Measurements from ENCODE around the gene PDE6C. TPM values are rescaled to one million over a fixed set of nuclear protein-coding genes. Genes with fewer than 3 reads are reported as not detected.

The PDE6C gene
- total RNA-seq, 1 donor from 2014 or later, result not detected

DNA sequence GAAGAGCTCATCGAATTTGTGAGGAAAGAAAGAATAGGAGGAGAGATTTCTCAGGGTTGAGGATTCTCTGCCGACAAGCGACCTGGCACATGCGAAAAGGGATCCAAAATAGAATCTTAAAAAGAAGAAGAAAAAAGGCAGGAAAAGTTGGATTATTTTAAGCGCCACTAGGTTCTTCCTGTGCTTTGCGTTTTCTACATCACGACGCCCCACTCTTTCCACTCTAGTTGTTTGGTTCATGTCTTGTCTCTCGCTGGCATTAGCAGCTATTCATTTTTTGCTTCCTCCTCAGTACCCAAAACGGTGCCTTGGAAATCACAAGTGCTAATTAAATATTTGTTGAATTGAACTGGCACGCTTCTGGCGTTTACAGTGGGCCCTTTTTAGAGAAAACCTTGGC, 90.7 kb downstream of the PDE6C start:
- DNase-seq, result no peak

DNA sequence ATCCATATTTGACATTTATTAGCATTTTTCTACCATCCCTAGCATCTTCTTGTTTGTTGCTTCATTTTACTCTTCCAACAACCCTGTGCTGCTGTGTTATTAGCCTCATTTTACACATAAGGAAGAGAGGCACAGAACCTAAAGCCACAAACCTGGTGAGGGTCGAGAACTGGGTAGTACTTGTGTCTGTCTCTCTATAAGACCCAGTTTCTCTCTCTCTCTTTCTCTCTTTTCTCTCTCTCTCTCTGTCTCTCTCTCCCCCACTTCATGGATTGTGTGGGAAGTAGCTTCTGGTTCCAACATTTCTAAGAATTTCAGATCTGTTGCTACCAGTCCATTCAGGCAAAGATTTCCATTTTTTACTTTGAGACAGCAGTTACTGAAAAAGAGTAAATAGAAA, 91.5 kb downstream of the PDE6C start:
- no peak for DNase-seq

DNA sequence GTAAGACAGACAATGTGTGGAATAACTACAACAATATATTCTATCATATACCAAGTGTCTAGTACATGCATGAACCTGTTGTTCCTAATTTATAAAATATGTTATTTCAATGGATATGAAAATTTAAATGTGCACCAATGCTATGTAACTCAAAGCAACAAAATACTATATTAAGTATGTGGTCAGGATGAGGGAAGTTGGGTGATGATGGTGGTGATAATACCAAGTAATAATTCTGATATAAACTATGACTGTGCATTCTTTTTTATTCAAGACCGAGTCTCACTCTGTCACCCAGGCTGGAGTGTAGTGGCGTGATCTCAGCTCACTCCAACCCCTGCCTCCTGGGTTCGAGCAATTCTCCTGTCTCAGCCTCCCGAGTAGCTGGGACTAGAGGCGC, 92.1 kb downstream of the PDE6C start:
- no peak for DNase-seq

DNA sequence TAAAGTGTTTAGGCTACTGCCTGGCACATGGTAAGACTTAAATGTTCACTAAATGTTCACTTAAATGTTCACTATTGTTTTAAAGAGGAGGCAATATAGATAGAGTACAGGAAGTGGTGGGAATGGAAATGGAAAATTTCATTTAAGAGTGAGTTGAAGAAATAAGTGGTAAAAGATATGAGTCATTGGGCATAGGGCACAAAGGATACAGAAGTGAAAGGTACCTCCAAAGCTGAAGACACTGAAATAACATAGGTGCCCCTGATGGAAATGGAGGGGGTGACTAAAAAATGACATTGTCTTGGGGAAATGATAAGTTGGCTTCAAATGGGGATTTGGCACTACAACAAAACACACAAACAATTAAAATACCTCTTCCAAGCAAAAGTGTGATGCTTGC, 95.3 kb downstream of the PDE6C start:
- DNase-seq, result no peak

DNA sequence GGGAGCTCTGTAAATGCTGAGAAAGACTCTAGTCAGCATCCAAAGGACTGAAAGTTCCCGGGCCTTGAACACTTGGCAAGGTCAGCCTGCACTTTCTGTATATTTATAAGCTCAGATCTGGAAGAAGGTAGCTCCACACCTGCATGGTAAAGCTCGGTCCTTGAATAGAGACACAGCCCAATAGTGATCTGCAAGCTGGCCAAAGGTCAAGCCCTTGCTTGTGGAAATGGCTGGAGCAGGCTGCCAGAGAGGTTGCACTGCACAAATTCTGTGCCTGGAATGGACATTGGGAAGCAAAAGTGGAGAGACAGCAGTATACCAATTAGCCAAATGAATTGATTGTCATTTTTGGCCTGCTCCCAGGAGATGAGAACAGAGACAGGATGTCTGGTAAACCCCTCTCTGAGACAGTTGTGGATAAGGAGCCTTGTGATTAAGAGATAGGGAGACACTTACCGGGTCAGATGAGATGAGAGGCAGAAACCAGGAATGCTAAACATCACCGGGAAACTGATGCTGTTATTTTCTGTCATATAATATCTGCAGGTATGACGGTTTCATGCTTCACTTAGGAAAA, 98.1 kb downstream of the PDE6C start:
- no peak for DNase-seq

DNA sequence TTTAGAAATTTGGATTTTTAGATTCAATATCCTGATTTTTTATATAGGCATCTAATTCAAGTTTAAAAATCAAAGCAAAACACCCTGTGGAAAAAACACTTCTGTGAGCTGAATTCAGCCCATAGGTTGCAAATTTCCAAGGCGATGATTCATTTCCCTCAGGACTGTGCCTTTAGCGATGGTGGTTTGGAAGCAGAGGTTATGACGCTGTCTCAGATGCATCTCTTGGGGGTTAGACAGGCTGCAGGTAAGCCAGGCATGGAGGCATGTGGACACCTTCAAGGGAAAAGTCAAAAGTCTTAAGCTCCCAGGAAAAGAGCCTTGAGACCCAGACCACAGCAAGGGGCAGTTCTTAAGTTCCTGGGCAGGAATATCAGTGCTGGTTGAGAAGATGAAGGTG, 99.6 kb downstream of the PDE6C start:
- DNase-seq, result no peak

DNA sequence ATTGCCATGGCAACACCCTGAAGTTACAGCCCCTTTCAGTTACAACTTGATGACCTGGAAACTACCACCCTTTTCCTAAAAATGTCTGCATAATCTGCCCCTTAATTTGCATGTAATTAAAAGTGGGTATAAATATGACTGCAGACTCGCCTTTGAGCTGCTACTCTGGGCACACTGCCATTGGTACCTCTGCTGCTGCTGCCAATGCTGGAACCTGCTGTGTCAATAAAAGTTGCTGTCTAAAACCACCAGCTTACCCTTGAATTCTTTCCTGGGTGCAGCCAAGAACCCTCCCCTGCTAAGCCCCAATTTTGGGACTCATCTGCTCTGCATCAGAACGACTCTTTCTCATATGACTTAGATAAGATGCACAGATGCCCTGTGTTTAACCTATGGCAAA, 100.3 kb downstream of the PDE6C start:
- no peak for DNase-seq

DNA sequence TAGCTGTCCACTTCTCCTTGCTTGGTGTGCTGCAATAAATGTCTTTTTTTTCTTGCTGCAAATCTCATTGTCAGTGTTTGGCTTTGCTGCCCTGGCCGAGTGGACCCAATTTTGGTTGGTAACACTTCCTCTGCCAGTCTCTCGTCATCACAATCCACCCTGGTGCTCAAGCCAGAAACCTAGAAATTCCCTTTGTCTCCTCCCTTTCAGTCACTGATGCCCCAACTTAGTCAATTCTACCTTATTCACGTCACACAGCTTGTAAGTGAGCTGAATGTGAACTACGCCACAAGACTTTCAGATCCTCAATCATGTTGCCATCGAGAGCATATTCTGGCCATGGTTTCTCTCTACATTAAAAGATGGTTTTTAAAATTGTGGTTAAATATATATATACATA, 103.0 kb downstream of the PDE6C start:
- DNase-seq, result no peak

Other genes with a start within 250 kb of the PDE6C start
- gene MYOF, start 130.2 kb upstream of the PDE6C start, total RNA-seq, result 87.9 TPM
- 8.9 TPM for gene CEP55, start 115.9 kb upstream of the PDE6C start, total RNA-seq
- not detected for gene FFAR4, start 45.9 kb upstream of the PDE6C start, total RNA-seq
- 2.8 TPM for gene RBP4, start 11.3 kb upstream of the PDE6C start, total RNA-seq
- 19.1 TPM for gene FRA10AC1, start 90.1 kb downstream of the PDE6C start, total RNA-seq
- 8.5 TPM for gene LGI1, start 145.4 kb downstream of the PDE6C start, total RNA-seq

All from tongue (tissue), 2 donors.